Small intestine (tissue), 7 donors: ENCODE data around the gene RAB1A. TPM values are rescaled to one million over a fixed set of nuclear protein-coding genes. Genes with fewer than 3 reads are reported as not detected.

ENCODE experiments used
- DNase-seq, 2 donors: peaks; one replicate each; pipeline versions ENCODE4 v3.0.0 to v3.0.0-alpha.2; 2013
- FAIRE-seq: peaks from 2 replicates; lab custom pipeline; 2012; peaks lifted over from hg19 to GRCh38; lab: Jason Lieb, UNC
- H3K27ac ChIP-seq, 3 donors: one replicate each; pipeline ENCODE4 v1.5.1; 2013; ENCODE audit warnings: low read length in 2 of 3, mild to moderate bottlenecking in 2 of 3, control low read depth in 1 of 3, inconsistent platforms in 1 of 3, low read depth in 1 of 3, moderate library complexity in 1 of 3
- H3K27me3 ChIP-seq, 3 donors: one replicate each; pipeline ENCODE4 v1.6.1; 2013; ENCODE audit warnings: low read length in 3 of 3, inconsistent platforms in 1 of 3; ENCODE audit not compliant: control insufficient read depth in 3 of 3, insufficient read depth in 3 of 3
- H3K36me3 ChIP-seq, 3 donors: one replicate each; pipeline ENCODE4 v1.6.1; 2013; ENCODE audit warnings: low read length in 3 of 3, inconsistent platforms in 1 of 3, low read depth in 1 of 3, mild to moderate bottlenecking in 1 of 3, moderate library complexity in 1 of 3; ENCODE audit not compliant: control insufficient read depth in 3 of 3, insufficient read depth in 2 of 3
- H3K4me1 ChIP-seq, 3 donors: one replicate each; pipeline ENCODE4 v1.6.1; 2013; ENCODE audit warnings: low read length in 2 of 3, inconsistent platforms in 1 of 3, low read depth in 1 of 3, mild to moderate bottlenecking in 1 of 3, moderate library complexity in 1 of 3; ENCODE audit not compliant: control insufficient read depth in 3 of 3, insufficient read depth in 2 of 3
- H3K4me3 ChIP-seq, 3 donors: one replicate each; pipeline ENCODE4 v1.5.1; 2013; ENCODE audit warnings: low read length in 3 of 3, control low read depth in 1 of 3, inconsistent platforms in 1 of 3, low read depth in 1 of 3, mild to moderate bottlenecking in 1 of 3, moderate library complexity in 1 of 3
- H3K9me3 ChIP-seq, 2 donors: one replicate each; pipeline ENCODE4 v1.6.1; 2013; ENCODE audit warnings: low read depth in 1 of 2, low read length in 1 of 2; ENCODE audit not compliant: control insufficient read depth in 2 of 2, insufficient read depth in 1 of 2
- WGBS, 3 donors: extraction: QIAGEN DNeasy Blood & Tissue Kit; methylation state at CpG; one replicate each; pipeline ENCODE4 v1.1.7; 2013; 5-methylcytosine and 5-hydroxymethylcytosine counted together
- polyA plus RNA-seq, 4 donors: library from polyadenylated mRNA; stranded (reverse) in 3 of 4; unstranded in 1 of 4; fragments of 200-250 nt in 3 of 4; fragments of 120-200 nt in 1 of 4; gene quantifications; one replicate each; pipeline versions ENCODE4 v1.2.1 to v1.2.3, GENCODE V29; 2013
- donor health status: healthy with polysubstance abuse.
- donor health status: control.
- donor health status: control.
- donor health status: Bipolar disorder and iron deficiency.
- donor health status: healthy.

RAB1A gene
- polyA plus RNA-seq, 4 donors = 144 to 271 (median 164) TPM

DNA sequence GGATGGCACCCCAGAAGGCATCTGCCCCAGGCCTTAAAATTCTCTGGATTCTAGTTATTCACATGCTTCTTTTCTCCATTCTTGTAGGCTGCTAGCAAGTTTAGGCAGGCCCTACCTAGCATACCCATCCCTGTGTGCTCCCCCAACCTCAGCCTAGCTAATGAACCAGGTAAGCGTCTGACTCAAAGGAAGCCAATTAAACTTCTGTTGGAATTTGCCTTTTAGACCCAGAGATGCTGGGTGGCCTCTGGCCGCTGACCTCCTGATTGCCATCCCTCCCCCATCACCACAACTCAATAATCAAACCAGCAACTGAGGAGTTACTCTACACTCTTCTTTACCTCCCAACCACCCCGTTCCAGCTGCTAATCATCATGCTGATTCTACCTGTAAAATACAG is 92.7 kb downstream of the RAB1A start:
- Histone ChIP-seq H3K36me3 (peaks cover 0 to under 1% (median 0%) of the 10 kb centered on the region in 3 donors), H3K4me1 (peaks cover 0 to 5% (median 3%) of the 10 kb centered on the region in 3 donors), H3K27ac (no peak overlapping the region), H3K27me3 (no peaks in the 10 kb centered on the region), H3K9me3 (no peaks in the 10 kb centered on the region), H3K4me3 (no peak overlapping the region)
- DNase-seq (no peak), FAIRE-seq (no peak)
- 83 to 87% (median 86%) methylated on average over 3 of the region's 3 CpGs for WGBS, 3 donors

Other genes starting within 250 kb of the RAB1A start
- gene SLC1A4, start 140.7 kb downstream of the RAB1A start, polyA plus RNA-seq = 10 to 100 TPM in 1 of 4 donors, 1 to 10 TPM in 2, under 1 TPM in 1; 0.67 to 18.7 (median 3.9) TPM
- 1 to 10 TPM in 3 of 4 donors, under 1 TPM in 1; 0.89 to 9.5 (median 4.7) TPM for gene CEP68, start 73.7 kb downstream of the RAB1A start, polyA plus RNA-seq
- 100 to 1,000 TPM in 2 of 4 donors, 10 to 100 TPM in 2; 76.7 to 185 (median 101) TPM for gene ACTR2, start 97.7 kb upstream of the RAB1A start, polyA plus RNA-seq